NCI-H1092 (cell line): Measurements from ENCODE around the gene EPN2.
"Not testable (repeated sequence)": the region's sequence is repeated elsewhere in the genome, so short reads cannot be mapped to it uniquely, and the experiment has no call there.

Experiments used
- DNase-seq: peaks from one replicate; lab custom pipeline; 2025; lab: John Stamatoyannopoulos, UW

The EPN2 gene

GRCh38 chr17:19345486-19346350 is 108.6 kb downstream of the EPN2 start:
- no peak for DNase-seq

- no peak for DNase-seq
These were observed 109.4 kb downstream of the EPN2 start for GRCh38 chr17:19346351-19347255.

GRCh38 chr17:19347323-19348080 is 110.3 kb downstream of the EPN2 start:
- DNase-seq: no peak

- no peak for DNase-seq
These were observed 111.0 kb downstream of the EPN2 start for GRCh38 chr17:19348081-19348650.

GRCh38 chr17:19348806-19349205 is 111.6 kb downstream of the EPN2 start:
- DNase-seq: no peak

- not testable (repeated sequence) for DNase-seq
These were observed 116.2 kb downstream of the EPN2 start for GRCh38 chr17:19353401-19353800.

- no peak for DNase-seq
These were observed 117.6 kb downstream of the EPN2 start for GRCh38 chr17:19354748-19355147.

GRCh38 chr17:19357351-19357750 is 120.2 kb downstream of the EPN2 start:
- DNase-seq: no peak

- no peak for DNase-seq
These were observed 120.6 kb downstream of the EPN2 start for GRCh38 chr17:19357761-19358160.

- no peak for DNase-seq
These were observed 122.0 kb downstream of the EPN2 start for GRCh38 chr17:19359151-19359550.

- DNase-seq: no peak
These were observed 122.7 kb downstream of the EPN2 start for GRCh38 chr17:19359856-19360255.

- DNase-seq: no peak
These were observed 123.6 kb downstream of the EPN2 start for GRCh38 chr17:19360772-19361171.

- no peak for DNase-seq
These were observed 124.2 kb downstream of the EPN2 start for GRCh38 chr17:19361326-19361725.

- DNase-seq: no peak
These were observed 124.7 kb downstream of the EPN2 start for GRCh38 chr17:19361944-19362276.

GRCh38 chr17:19362277-19363113 is 125.3 kb downstream of the EPN2 start, which contains the start of gene B9D1:
Gene B9D1 (minus strand): TSS chr17:19362723. CDS start chr17:19362569, 154 bp downstream.
- peak; percentile 83 for DNase-seq

GRCh38 chr17:19363114-19363438 is 125.9 kb downstream of the EPN2 start:
- no peak for DNase-seq

GRCh38 chr17:19363460-19364035 is 126.4 kb downstream of the EPN2 start:
- no peak for DNase-seq

- peak; percentile 28 for DNase-seq
These were observed 127.7 kb downstream of the EPN2 start for GRCh38 chr17:19364699-19365498.

GRCh38 chr17:19365499-19365817 is 128.3 kb downstream of the EPN2 start:
- DNase-seq: no peak
